K562 (cell line): ENCODE results near the gene CRK. TPM values are rescaled to one million over a fixed set of nuclear protein-coding genes. Genes with fewer than 3 reads are reported as not detected.
A peak's percentile ranks its signal among the peaks of the same experiment; 100 is the strongest.

Experiments used
- ATF1 ChIP-seq, 2 experiments: fragments of 450-650 bp in 1 of 2; IDR thresholded peaks; 2 replicates each; pipeline ENCODE4 v1.6.1; 2016; ENCODE audit warnings: missing compliant biosample characterization in 1 of 2, missing genetic modification characterization in 1 of 2
- ELK3 ChIP-seq: fragments of 450-650 bp; formaldehyde crosslinking; IDR thresholded peaks from 2 replicates; pipeline ENCODE4 v1.4.0; 2020; ENCODE audit warnings: mild to moderate bottlenecking
- GTF2F1 ChIP-seq: IDR thresholded peaks from 2 replicates; pipeline ENCODE4 v1.6.1; 2011; ENCODE audit warnings: low read depth, low read length, improper control_type of control experiment
- MAFF ChIP-seq: IDR thresholded peaks from 2 replicates; pipeline ENCODE4 v1.6.1; 2012; ENCODE audit warnings: low read length, improper control_type of control experiment
- MTF1 ChIP-seq: fragments of 250-450 bp; sonication (Bioruptor Pico); IDR thresholded peaks from 2 replicates; pipeline ENCODE4 v1.9.0; 2021; ENCODE audit warnings: moderate library complexity, mild to moderate bottlenecking, inconsistent platforms, borderline replicate concordance
- PPARD ChIP-seq: fragments of 250-450 bp; sonication (Bioruptor Pico); IDR thresholded peaks from 2 replicates; pipeline ENCODE4 v1.8.0; 2022; ENCODE audit warnings: inconsistent platforms, mild to moderate bottlenecking, moderate library complexity
- RBM22 ChIP-seq: fragments of 200-400 bp; formaldehyde crosslinking; IDR thresholded peaks from 2 replicates; pipeline ENCODE4 v1.6.1; 2018; ENCODE audit warnings: low read length, low read depth; ENCODE audit not compliant: poor library complexity, severe bottlenecking
- RBM34 ChIP-seq: fragments of 200-400 bp; formaldehyde crosslinking; IDR thresholded peaks from 2 replicates; pipeline ENCODE4 v1.6.1; 2018; ENCODE audit warnings: low read length, borderline replicate concordance; ENCODE audit not compliant: insufficient read depth
- SFPQ ChIP-seq: fragments of 200-400 bp; formaldehyde crosslinking; IDR thresholded peaks from 2 replicates; pipeline ENCODE4 v1.6.1; 2017; ENCODE audit warnings: mild to moderate bottlenecking, low read depth, low read length, moderate library complexity
- USF2 ChIP-seq: sonication (generic); formaldehyde crosslinking; IDR thresholded peaks from 2 replicates; pipeline ENCODE4 v1.5.0; 2020; ENCODE audit warnings: missing genetic modification reagents
- ZBTB49 ChIP-seq: sonication (generic); formaldehyde crosslinking; IDR thresholded peaks from 2 replicates; pipeline ENCODE4 v1.8.0; 2022; ENCODE audit warnings: missing genetic modification reagents, mild to moderate bottlenecking, borderline replicate concordance
- ZNF12 ChIP-seq: sonication (generic); formaldehyde crosslinking; IDR thresholded peaks from 2 replicates; pipeline ENCODE4 v1.4.0; 2020; ENCODE audit warnings: mild to moderate bottlenecking, missing genetic modification reagents
- ZZZ3 ChIP-seq: fragments of 450-650 bp; IDR thresholded peaks from 2 replicates; pipeline ENCODE4 v1.6.1; 2016; ENCODE audit warnings: antibody characterized with exemption, mild to moderate bottlenecking, moderate library complexity
- polyA plus RNA-seq, 8 experiments: library from polyadenylated mRNA; depleted of rRNA in 4 of 8; stranded (reverse) in 5 of 8; unstranded in 3 of 8; fragments of >200 nt; fragmentation: Nextera tagmentation in 2 of 8; fragmentation: Illumina TruSeq in 1 of 8; extraction: Ambion mirVana in 2 of 8; extraction: Trizol in 1 of 8; gene quantifications; 2 replicates each; pipeline versions ENCODE4 v1.2.1 to v1.2.3, GENCODE V29; 2011 to 2014; ENCODE audit warnings: inconsistent platforms in 1 of 8, missing spikeins in 1 of 8
- total RNA-seq, 7 experiments: library from RNA; depleted of rRNA in 6 of 7; stranded (reverse); fragments of >200 nt in 6 of 7; fragmentation: Illumina TruSeq in 2 of 7; extraction: Trizol in 2 of 7; gene quantifications; 2 replicates each; pipeline versions ENCODE4 v1.2.1 to v1.2.3, GENCODE V29; 2011 to 2021; ENCODE audit warnings: low replicate concordance in 1 of 7
- TF ChIP-seq, protein P1 (sequence below): fragments of 450-650 bp; formaldehyde crosslinking; conservative IDR thresholded peaks from 2 replicates; pipeline ENCODE4 v1.4.0; 2022; ENCODE audit warnings: mild to moderate bottlenecking, missing genetic modification characterization

The CRK gene
- total and polyA plus RNA-seq, 9 of the 15 experiments (the other 6 are each of a cell fraction or from before 2014, with no cell fraction given), result 13.1 to 40.2 (median 26.1) TPM

GRCh38 chr17:1487939-1488825 is 32.1 kb upstream of the CRK start (continued):
- TF ChIP-seq ZBTB49 (CRISPR knock-in tag) (no peak), USF2 (no peak), ATF1 (CRISPR knock-in tag; IDR thresholded peaks at IDR 0.05) (no peak), ATF1 (tag; IDR thresholded peaks at IDR 0.05) (peak; percentile 83), MTF1 (CRISPR knock-in tag) (no peak), PPARD (no peak), ZZZ3 (no peak), MAFF (no peak), SFPQ (no peak), ELK3 (CRISPR knock-in tag) (no peak), RBM34 (no peak), GTF2F1 (no peak), ZNF12 (CRISPR knock-in tag) (no peak), RBM22 (no peak)
- TF ChIP-seq, protein P1, sequence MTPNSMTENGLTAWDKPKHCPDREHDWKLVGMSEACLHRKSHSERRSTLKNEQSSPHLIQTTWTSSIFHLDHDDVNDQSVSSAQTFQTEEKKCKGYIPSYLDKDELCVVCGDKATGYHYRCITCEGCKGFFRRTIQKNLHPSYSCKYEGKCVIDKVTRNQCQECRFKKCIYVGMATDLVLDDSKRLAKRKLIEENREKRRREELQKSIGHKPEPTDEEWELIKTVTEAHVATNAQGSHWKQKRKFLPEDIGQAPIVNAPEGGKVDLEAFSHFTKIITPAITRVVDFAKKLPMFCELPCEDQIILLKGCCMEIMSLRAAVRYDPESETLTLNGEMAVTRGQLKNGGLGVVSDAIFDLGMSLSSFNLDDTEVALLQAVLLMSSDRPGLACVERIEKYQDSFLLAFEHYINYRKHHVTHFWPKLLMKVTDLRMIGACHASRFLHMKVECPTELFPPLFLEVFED (CRISPR knock-in tag), result no peak
